IMR-90 (cell line): ENCODE data around the gene UBA1. TPM values are rescaled to one million over a fixed set of nuclear protein-coding genes. Genes with fewer than 3 reads are reported as not detected.

Experiments used
- ATAC-seq: fragments of 200-7000 bp; cut with Tn5 transposase; 2 replicates; pipeline ENCODE4 v1.9.1; 2020; ENCODE audit warnings: low read depth, mild to moderate bottlenecking, moderate library complexity
- BruUV-seq: library from RNA; stranded (reverse); fragments of 400-500 nt; replicated peaks from 2 replicates; lab custom pipeline; 2021; lab: Mats Ljungman, UMichigan
- CTCF ChIA-PET: fragments of 300-600 bp; formaldehyde crosslinking; extraction: SDS; loops from one replicate; lab custom pipeline; 2021; ENCODE audit warnings: antibody characterized with exemption; lab: Yijun Ruan, JAX
- POLR2A ChIA-PET: fragments of 300-600 bp; sonication (Branson Sonifier 250); formaldehyde crosslinking; loops from one replicate; lab custom pipeline; 2022; ENCODE audit warnings: antibody characterized with exemption; ENCODE audit not compliant: unreplicated experiment; lab: Charles Lee
- DNase-seq: peaks from one replicate; pipeline ENCODE4 v3.0.0; 2013
- H2AFZ ChIP-seq: replicated peaks from 2 replicates; pipeline ENCODE3; 2013; ENCODE audit warnings: low read length, mild to moderate bottlenecking; ENCODE audit not compliant: poor library complexity
- H2AK5ac ChIP-seq: 2 replicates; pipeline ENCODE4 v1.6.1; 2013; ENCODE audit warnings: low read depth, low read length, inconsistent platforms
- H2AK9ac ChIP-seq: replicated peaks from 2 replicates; pipeline ENCODE3; 2013; ENCODE audit warnings: mild to moderate bottlenecking, low read depth, low read length, moderate library complexity; ENCODE audit not compliant: poor library complexity
- H2BK120ac ChIP-seq: 2 replicates; pipeline ENCODE4 v1.6.1; 2013; ENCODE audit warnings: low read depth, low read length, inconsistent platforms
- H2BK15ac ChIP-seq: 3 replicates; pipeline ENCODE4 v1.6.1; 2013; ENCODE audit warnings: low read depth, low read length, inconsistent platforms
- H2BK20ac ChIP-seq: 2 replicates; pipeline ENCODE4 v1.6.1; 2013; ENCODE audit warnings: low read depth, mild to moderate bottlenecking, inconsistent platforms, low read length, moderate library complexity
- H2BK5ac ChIP-seq: 2 replicates; pipeline ENCODE4 v1.6.1; 2013; ENCODE audit warnings: mild to moderate bottlenecking, low read depth, low read length, inconsistent platforms; ENCODE audit not compliant: poor library complexity, severe bottlenecking
- H3K14ac ChIP-seq: replicated peaks from 2 replicates; pipeline ENCODE4 v1.6.1; 2013; ENCODE audit warnings: low read depth, low read length, inconsistent platforms
- H3K18ac ChIP-seq: 2 replicates; pipeline ENCODE4 v1.6.1; 2013; ENCODE audit warnings: low read depth, low read length, control low read depth
- H3K23ac ChIP-seq: 2 replicates; pipeline ENCODE4 v1.6.1; 2013; ENCODE audit warnings: low read depth, low read length, inconsistent platforms
- H3K27ac ChIP-seq: 2 replicates; pipeline ENCODE4 v1.5.1; 2013; ENCODE audit warnings: mild to moderate bottlenecking, control low read depth, low read length; ENCODE audit not compliant: insufficient read depth
- H3K27me3 ChIP-seq: 2 replicates; pipeline ENCODE4 v1.6.1; 2013; ENCODE audit warnings: low read length; ENCODE audit not compliant: control insufficient read depth, insufficient read depth
- H3K36me3 ChIP-seq: 2 replicates; pipeline ENCODE4 v1.6.1; 2013; ENCODE audit warnings: low read length, mixed read lengths; ENCODE audit not compliant: control insufficient read depth, insufficient read depth
- H3K4ac ChIP-seq: 2 replicates; pipeline ENCODE4 v1.6.1; 2013; ENCODE audit warnings: low read depth, low read length, inconsistent platforms
- H3K4me1 ChIP-seq: 2 replicates; pipeline ENCODE4 v1.6.1; 2013; ENCODE audit warnings: low read length, mixed read lengths; ENCODE audit not compliant: control insufficient read depth, insufficient read depth
- H3K4me2 ChIP-seq: 2 replicates; pipeline ENCODE4 v1.6.1; 2013; ENCODE audit warnings: low read depth, mild to moderate bottlenecking, control low read depth, low read length, moderate library complexity
- H3K4me3 ChIP-seq: 2 replicates; pipeline ENCODE4 v1.5.1; 2013; ENCODE audit warnings: low read depth, mild to moderate bottlenecking, control low read depth, low read length, moderate library complexity; ENCODE audit not compliant: insufficient read depth
- H3K56ac ChIP-seq: 2 replicates; pipeline ENCODE4 v1.6.1; 2013; ENCODE audit warnings: low read length, inconsistent platforms; ENCODE audit not compliant: insufficient read depth; ENCODE audit errors: extremely low read depth
- H3K79me1 ChIP-seq, 2 experiments: 2 replicates each; pipeline ENCODE4 v1.6.1; 2013; ENCODE audit warnings: low read length in 2 of 2, inconsistent platforms in 1 of 2, low read depth in 1 of 2
- H3K9ac ChIP-seq: 2 replicates; pipeline ENCODE4 v1.6.1; 2013; ENCODE audit warnings: low read depth, low read length, control low read depth
- H3K9me1 ChIP-seq: 2 replicates; pipeline ENCODE4 v1.6.1; 2013; ENCODE audit warnings: low read length, inconsistent platforms; ENCODE audit not compliant: insufficient read depth
- H3K9me3 ChIP-seq: 2 replicates; pipeline ENCODE4 v1.6.1; 2013; ENCODE audit warnings: low read length; ENCODE audit not compliant: control insufficient read depth, insufficient read depth
- H4K20me1 ChIP-seq: 2 replicates; pipeline ENCODE4 v1.6.1; 2013; ENCODE audit warnings: low read length, inconsistent platforms; ENCODE audit not compliant: insufficient read depth
- H4K5ac ChIP-seq: 2 replicates; pipeline ENCODE4 v1.6.1; 2013; ENCODE audit warnings: mild to moderate bottlenecking, low read depth, low read length, control low read depth
- H4K8ac ChIP-seq, 2 experiments: 2 replicates each; pipeline ENCODE4 v1.6.1; 2013; ENCODE audit warnings: low read depth in 2 of 2, low read length in 2 of 2, control low read depth in 1 of 2, inconsistent platforms in 1 of 2
- H4K91ac ChIP-seq: 2 replicates; pipeline ENCODE4 v1.6.1; 2013; ENCODE audit warnings: low read depth, low read length, inconsistent platforms; ENCODE audit not compliant: insufficient read depth
- BHLHE40 ChIP-seq: fragments of 150-350 bp; IDR thresholded peaks from 2 replicates; pipeline ENCODE4 v1.6.1; 2016; ENCODE audit warnings: mild to moderate bottlenecking, low read depth, low read length
- CEBPB ChIP-seq: IDR thresholded peaks from 2 replicates; pipeline ENCODE4 v1.6.1; 2012; ENCODE audit warnings: low read depth, low read length, improper control_type of control experiment
- MAFK ChIP-seq: IDR thresholded peaks from 2 replicates; pipeline ENCODE4 v1.6.1; 2012; ENCODE audit warnings: low read depth, low read length, improper control_type of control experiment
- MAZ ChIP-seq: IDR thresholded peaks from 2 replicates; pipeline ENCODE4 v1.6.1; 2012; ENCODE audit warnings: low read depth, mild to moderate bottlenecking, low read length, improper control_type of control experiment, moderate library complexity, borderline replicate concordance
- NFE2L2 ChIP-seq: fragments of 150-350 bp; IDR thresholded peaks from 2 replicates; pipeline ENCODE4 v1.6.1; 2016; ENCODE audit warnings: low read depth, mild to moderate bottlenecking, low read length
- RAD21 ChIP-seq: IDR thresholded peaks from 2 replicates; pipeline ENCODE4 v1.6.1; 2012; ENCODE audit warnings: low read length, improper control_type of control experiment
- RFX5 ChIP-seq: IDR thresholded peaks from 2 replicates; pipeline ENCODE4 v1.8.0; 2012; ENCODE audit warnings: low read depth, mild to moderate bottlenecking, low read length, moderate library complexity
- SMC3 ChIP-seq: fragments of 150-350 bp; IDR thresholded peaks from 2 replicates; pipeline ENCODE4 v1.6.1; 2016; ENCODE audit warnings: low read depth, mild to moderate bottlenecking, antibody characterized with exemption, low read length, moderate library complexity
- WGBS, 2 experiments: methylation state at CpG; one replicate each; pipeline versions ENCODE4 v1.1.5 to v1.1.7; 2013; ENCODE audit warnings: missing lambda C conversion rate in 2 of 2; ENCODE audit not compliant: insufficient read length in 1 of 2; ENCODE audit errors: extremely low coverage in 2 of 2; 5-methylcytosine and 5-hydroxymethylcytosine counted together
- dilution Hi-C: fragments of 300-500 bp; cut with HindIII; formaldehyde crosslinking; loops from one replicate; pipeline ENCODE4 v1.14.3; 2018; ENCODE audit warnings: low sequenced_read_pairs; ENCODE audit not compliant: unreplicated experiment
- in situ Hi-C: fragments of 300-500 bp; cut with MboI; formaldehyde crosslinking; loops from 3 replicates; pipeline ENCODE4 v1.14.3; 2019; ENCODE audit warnings: low sequenced_read_pairs, inconsistent platforms, mixed read lengths
- intact Hi-C: fragments of 100-400 bp; cut with micrococcal nuclease; formaldehyde crosslinking; loops from 2 replicates; pipeline ENCODE4 v1.10.0; 2022
- polyA plus RNA-seq, 3 experiments: library from polyadenylated mRNA; depleted of rRNA; stranded (reverse); fragments of >200 nt; gene quantifications; 2 replicates each; pipeline ENCODE4 v1.2.3, GENCODE V29; 2012; ENCODE audit warnings: low replicate concordance in 1 of 3
- total RNA-seq: library from RNA; depleted of rRNA; stranded (reverse); fragments of >200 nt; gene quantifications from 2 replicates; pipeline ENCODE4 v1.2.3, GENCODE V29; 2012
- TF ChIP-seq, protein P1 (sequence below): fragments of 150-350 bp; IDR thresholded peaks from 2 replicates; pipeline ENCODE4 v1.6.1; 2016; ENCODE audit warnings: low read depth, mild to moderate bottlenecking, low read length, moderate library complexity, borderline replicate concordance
- TF ChIP-seq, protein P2 (sequence below): fragments of 150-350 bp; IDR thresholded peaks from 2 replicates; pipeline ENCODE4 v1.6.1; 2017; ENCODE audit warnings: mild to moderate bottlenecking, antibody characterized with exemption, low read length, low read depth
- TF ChIP-seq, protein P3 (sequence below): conservative IDR thresholded peaks from 2 replicates; pipeline ENCODE4 v1.5.1; 2012; ENCODE audit warnings: mild to moderate bottlenecking, low read depth, low read length, improper control_type of control experiment

The UBA1 gene
- total and polyA plus RNA-seq, 2 of the 4 experiments (the other 2 are of a cell fraction): 299 to 343 TPM

DNA sequence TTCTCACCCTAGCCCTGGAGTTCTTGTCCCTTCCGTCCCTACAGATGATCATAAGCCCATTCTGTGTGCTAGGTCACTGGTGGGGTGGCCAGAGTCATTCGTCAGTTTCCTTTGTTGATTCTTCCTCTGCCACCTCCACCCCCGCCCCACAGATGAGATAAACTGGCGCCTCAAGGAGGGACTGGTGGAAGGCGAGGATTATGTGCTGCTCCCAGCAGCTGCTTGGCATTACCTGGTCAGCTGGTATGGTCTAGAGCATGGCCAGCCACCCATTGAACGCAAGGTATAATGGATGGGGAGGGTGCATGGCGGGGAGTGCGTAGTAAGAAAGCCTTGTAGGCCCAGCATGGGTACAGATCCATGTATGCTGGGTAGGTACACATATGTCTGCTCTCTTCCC, 45.6 kb downstream of the UBA1 start:
- 80% methylated on average over 1 of the region's 8 CpGs; no CpG with 5 or more reads in 1 of the 2 experiments for WGBS, 2 experiments
- H2BK120ac ChIP-seq: no peak overlapping the region
- H4K5ac ChIP-seq: no peak overlapping the region
- no peak overlapping the region for H3K4ac ChIP-seq
- H2AK9ac ChIP-seq: no peak overlapping the region
- peaks cover 11% of the 10 kb centered on the region for H3K27me3 ChIP-seq
- peaks cover 26% of the 10 kb centered on the region; the same call in 1 of the 2 replicates for H4K20me1 ChIP-seq
- H3K9ac ChIP-seq: no peak overlapping the region
- H2AK5ac ChIP-seq: no peak overlapping the region
- no peak overlapping the region for H4K8ac ChIP-seq
- H3K18ac ChIP-seq: no peak overlapping the region
- H3K9me3 ChIP-seq: peaks cover 4% of the 10 kb centered on the region; the same call in 1 of the 2 replicates
- no peak overlapping the region for H2BK15ac ChIP-seq
- H3K27ac ChIP-seq: no peak overlapping the region
- ChIA-PET POLR2A (interaction anchor here (0.5 kb wide), 1 partner anchor 106 kb away, joined by 4 read pairs; no protein-coding TSS in a partner anchor), CTCF (no interaction called here)
- DNase-seq (no peak), ATAC-seq (no peak)
- in situ Hi-C loops (no loop called here), dilution Hi-C loops (no loop called here), intact Hi-C loops (no loop called here)
- H2AFZ ChIP-seq: no peak overlapping the region
- H3K56ac ChIP-seq: no peak overlapping the region
- H3K14ac ChIP-seq: no peak overlapping the region
- peaks cover 3 to 33% of the 10 kb centered on the region in 2 experiments for H3K79me1 ChIP-seq
- H4K91ac ChIP-seq: no peak overlapping the region
- H3K36me3 ChIP-seq: peaks cover 38% of the 10 kb centered on the region
- H2BK20ac ChIP-seq: no peak overlapping the region
- H3K9me1 ChIP-seq: peaks cover 8% of the 10 kb centered on the region; the same call in 1 of the 2 replicates
- no peak overlapping the region for H3K4me3 ChIP-seq
- TF ChIP-seq, protein P1, sequence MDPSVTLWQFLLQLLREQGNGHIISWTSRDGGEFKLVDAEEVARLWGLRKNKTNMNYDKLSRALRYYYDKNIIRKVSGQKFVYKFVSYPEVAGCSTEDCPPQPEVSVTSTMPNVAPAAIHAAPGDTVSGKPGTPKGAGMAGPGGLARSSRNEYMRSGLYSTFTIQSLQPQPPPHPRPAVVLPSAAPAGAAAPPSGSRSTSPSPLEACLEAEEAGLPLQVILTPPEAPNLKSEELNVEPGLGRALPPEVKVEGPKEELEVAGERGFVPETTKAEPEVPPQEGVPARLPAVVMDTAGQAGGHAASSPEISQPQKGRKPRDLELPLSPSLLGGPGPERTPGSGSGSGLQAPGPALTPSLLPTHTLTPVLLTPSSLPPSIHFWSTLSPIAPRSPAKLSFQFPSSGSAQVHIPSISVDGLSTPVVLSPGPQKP: no peak
- TF ChIP-seq SMC3 (no peak), RFX5 (no peak), MAFK (no peak), CEBPB (no peak), BHLHE40 (no peak), NFE2L2 (no peak), MAZ (no peak), RAD21 (no peak)
- TF ChIP-seq, protein P2, sequence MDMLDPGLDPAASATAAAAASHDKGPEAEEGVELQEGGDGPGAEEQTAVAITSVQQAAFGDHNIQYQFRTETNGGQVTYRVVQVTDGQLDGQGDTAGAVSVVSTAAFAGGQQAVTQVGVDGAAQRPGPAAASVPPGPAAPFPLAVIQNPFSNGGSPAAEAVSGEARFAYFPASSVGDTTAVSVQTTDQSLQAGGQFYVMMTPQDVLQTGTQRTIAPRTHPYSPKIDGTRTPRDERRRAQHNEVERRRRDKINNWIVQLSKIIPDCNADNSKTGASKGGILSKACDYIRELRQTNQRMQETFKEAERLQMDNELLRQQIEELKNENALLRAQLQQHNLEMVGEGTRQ: no peak
- TF ChIP-seq, protein P3, sequence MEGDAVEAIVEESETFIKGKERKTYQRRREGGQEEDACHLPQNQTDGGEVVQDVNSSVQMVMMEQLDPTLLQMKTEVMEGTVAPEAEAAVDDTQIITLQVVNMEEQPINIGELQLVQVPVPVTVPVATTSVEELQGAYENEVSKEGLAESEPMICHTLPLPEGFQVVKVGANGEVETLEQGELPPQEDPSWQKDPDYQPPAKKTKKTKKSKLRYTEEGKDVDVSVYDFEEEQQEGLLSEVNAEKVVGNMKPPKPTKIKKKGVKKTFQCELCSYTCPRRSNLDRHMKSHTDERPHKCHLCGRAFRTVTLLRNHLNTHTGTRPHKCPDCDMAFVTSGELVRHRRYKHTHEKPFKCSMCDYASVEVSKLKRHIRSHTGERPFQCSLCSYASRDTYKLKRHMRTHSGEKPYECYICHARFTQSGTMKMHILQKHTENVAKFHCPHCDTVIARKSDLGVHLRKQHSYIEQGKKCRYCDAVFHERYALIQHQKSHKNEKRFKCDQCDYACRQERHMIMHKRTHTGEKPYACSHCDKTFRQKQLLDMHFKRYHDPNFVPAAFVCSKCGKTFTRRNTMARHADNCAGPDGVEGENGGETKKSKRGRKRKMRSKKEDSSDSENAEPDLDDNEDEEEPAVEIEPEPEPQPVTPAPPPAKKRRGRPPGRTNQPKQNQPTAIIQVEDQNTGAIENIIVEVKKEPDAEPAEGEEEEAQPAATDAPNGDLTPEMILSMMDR: no peak
- no peak overlapping the region for H2BK5ac ChIP-seq
- no peaks in the 10 kb centered on the region for H3K4me1 ChIP-seq
- no peak overlapping the region for H3K4me2 ChIP-seq
- no peak overlapping the region for H3K23ac ChIP-seq
- BruUV-seq: no TSS peak
